Adrenal gland (tissue), 12 donors: ENCODE data around the gene DLG2. TPM values are rescaled to one million over a fixed set of nuclear protein-coding genes. Genes with fewer than 3 reads are reported as not detected.

Experiments
- DNase-seq, 7 donors: peaks; one replicate each; pipeline ENCODE4 v3.0.0-alpha.2; 2019 to 2020
- H3K27ac ChIP-seq, 5 donors: fragments of 200-600 bp; sonication (generic) in 4 of 5; 1 replicate in 3 of 5; 2 replicates in 2 of 5; pipeline versions ENCODE4 v1.5.1 to v1.8.0; 2016 to 2020; ENCODE audit warnings: mild to moderate bottlenecking in 1 of 5
- H3K27me3 ChIP-seq: fragments of 200-600 bp; 2 replicates; pipeline ENCODE4 v1.8.0; 2021
- H3K36me3 ChIP-seq, 2 donors: fragments of 200-600 bp; replicated peaks in 1 of 2; 1 replicate in 1 of 2; 2 replicates in 1 of 2; pipeline versions ENCODE4 v1.5.1 to v1.8.0; 2018 to 2022
- H3K4me1 ChIP-seq, 2 donors: fragments of 200-600 bp; replicated peaks in 1 of 2; 1 replicate in 1 of 2; 2 replicates in 1 of 2; pipeline versions ENCODE4 v1.5.1 to v1.8.0; 2018 to 2021
- H3K4me3 ChIP-seq, 4 donors: fragments of 200-600 bp; sonication (generic) in 3 of 4; one replicate each; pipeline ENCODE4 v1.5.1; 2016 to 2018
- H3K9me3 ChIP-seq, 3 donors: fragments of 200-600 bp; sonication (generic) in 1 of 3; replicated peaks in 1 of 3; 1 replicate in 2 of 3; 2 replicates in 1 of 3; pipeline versions ENCODE4 v1.5.1 to v1.8.0; 2016 to 2021
- POLR2A ChIP-seq, 2 donors: fragments of 450-650 bp; IDR thresholded peaks; one replicate each; pipeline ENCODE4 v1.6.1; 2017; ENCODE audit warnings: antibody characterized with exemption in 2 of 2, mild to moderate bottlenecking in 2 of 2, moderate library complexity in 1 of 2
- whole genome bisulfite sequencing, 4 donors: extraction: QIAGEN DNeasy Blood & Tissue Kit in 2 of 4; methylation state at CpG; one replicate each; pipeline versions ENCODE4 v1.1.5 to v1.1.7; 2013 to 2017; 5-methylcytosine and 5-hydroxymethylcytosine counted together
- intact Hi-C, 2 donors: fragments of 100-400 bp; cut with DNase I; formaldehyde crosslinking; loops; one replicate each; pipeline versions ENCODE4 v1.14.1 to v1.15.0; 2022 to 2023
- polyA plus RNA-seq, 3 donors: library from polyadenylated mRNA; stranded (reverse); fragments of 200-250 nt in 2 of 3; fragments of 350-450 nt in 1 of 3; fragmentation: Illumina TruSeq in 1 of 3; extraction: RNeasy Lipid Tissue Mini Kit (QIAGEN cat#74804) in 1 of 3; gene quantifications; one replicate each; pipeline ENCODE4 v1.2.3, GENCODE V29; 2013 to 2014
- total RNA-seq, 9 donors: library from RNA; depleted of rRNA in 4 of 9; stranded (reverse); fragments of >200 nt in 4 of 9; fragments of 120-200 nt in 1 of 9; fragmentation: NEBNext Ultra II Directional in 1 of 9; extraction: Animal tissue kit (Norgen Biotek cat#: 25700) in 1 of 9; gene quantifications; one replicate each; pipeline versions ENCODE4 v1.1.0 to v1.2.4, GENCODE V29; 2013 to 2023
- TF ChIP-seq, protein P1 (sequence below), 6 experiments: fragments of 450-650 bp in 4 of 6; fragments of 200-600 bp in 2 of 6; sonication (generic) in 1 of 6; IDR thresholded peaks; 1 replicate in 5 of 6; 2 replicates in 1 of 6; pipeline versions ENCODE4 v1.5.1 to v1.8.0; 2016 to 2021; ENCODE audit warnings: antibody characterized with exemption in 6 of 6, mild to moderate bottlenecking in 2 of 6, moderate library complexity in 1 of 6
- donor health status: healthy with polysubstance abuse.
- donor health status: Bipolar disorder and iron deficiency.
- donor health status: DM: yes; HTN: yes; CAD: no.
- donor health status: DM: no; HTN: no; CAD: no.
- donor health status: DM: no; HTN: no; CAD: no.
- donor health status: DM: yes; HTN: yes; CAD: no.

Gene DLG2
- total and polyA plus RNA-seq, 12 donors, result 8.3 to 101 (median 37.5) TPM

DNA sequence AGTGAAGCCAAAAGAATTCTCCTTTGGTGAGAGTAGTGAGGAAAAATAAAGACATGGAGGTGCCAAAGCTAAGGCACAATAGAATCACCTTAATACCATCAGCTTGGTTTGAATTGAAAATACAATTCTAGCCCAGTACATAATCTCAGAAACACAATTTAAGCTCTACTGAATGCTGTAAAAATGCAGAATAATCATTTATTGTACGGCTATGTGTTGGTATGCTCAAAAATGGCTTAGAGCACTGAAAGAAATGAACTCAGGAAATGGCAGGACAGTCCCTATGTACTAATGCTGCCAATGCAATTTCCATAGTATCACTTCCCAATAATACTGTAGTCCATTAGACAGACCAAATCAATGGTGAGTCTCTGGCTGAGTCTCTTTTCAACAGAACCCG lies 798.5 kb downstream of the DLG2 start:
- intact Hi-C loops, result no loop called here
- WGBS, 4 donors, result 78 to 91% (median 86%) methylated on average over 2 of the region's 2 CpGs
- TF ChIP-seq, protein P1, sequence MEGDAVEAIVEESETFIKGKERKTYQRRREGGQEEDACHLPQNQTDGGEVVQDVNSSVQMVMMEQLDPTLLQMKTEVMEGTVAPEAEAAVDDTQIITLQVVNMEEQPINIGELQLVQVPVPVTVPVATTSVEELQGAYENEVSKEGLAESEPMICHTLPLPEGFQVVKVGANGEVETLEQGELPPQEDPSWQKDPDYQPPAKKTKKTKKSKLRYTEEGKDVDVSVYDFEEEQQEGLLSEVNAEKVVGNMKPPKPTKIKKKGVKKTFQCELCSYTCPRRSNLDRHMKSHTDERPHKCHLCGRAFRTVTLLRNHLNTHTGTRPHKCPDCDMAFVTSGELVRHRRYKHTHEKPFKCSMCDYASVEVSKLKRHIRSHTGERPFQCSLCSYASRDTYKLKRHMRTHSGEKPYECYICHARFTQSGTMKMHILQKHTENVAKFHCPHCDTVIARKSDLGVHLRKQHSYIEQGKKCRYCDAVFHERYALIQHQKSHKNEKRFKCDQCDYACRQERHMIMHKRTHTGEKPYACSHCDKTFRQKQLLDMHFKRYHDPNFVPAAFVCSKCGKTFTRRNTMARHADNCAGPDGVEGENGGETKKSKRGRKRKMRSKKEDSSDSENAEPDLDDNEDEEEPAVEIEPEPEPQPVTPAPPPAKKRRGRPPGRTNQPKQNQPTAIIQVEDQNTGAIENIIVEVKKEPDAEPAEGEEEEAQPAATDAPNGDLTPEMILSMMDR (IDR thresholded peaks at IDR 0.05), result no peak
- TF ChIP-seq POLR2A (IDR thresholded peaks at IDR 0.05), result no peak

DNA sequence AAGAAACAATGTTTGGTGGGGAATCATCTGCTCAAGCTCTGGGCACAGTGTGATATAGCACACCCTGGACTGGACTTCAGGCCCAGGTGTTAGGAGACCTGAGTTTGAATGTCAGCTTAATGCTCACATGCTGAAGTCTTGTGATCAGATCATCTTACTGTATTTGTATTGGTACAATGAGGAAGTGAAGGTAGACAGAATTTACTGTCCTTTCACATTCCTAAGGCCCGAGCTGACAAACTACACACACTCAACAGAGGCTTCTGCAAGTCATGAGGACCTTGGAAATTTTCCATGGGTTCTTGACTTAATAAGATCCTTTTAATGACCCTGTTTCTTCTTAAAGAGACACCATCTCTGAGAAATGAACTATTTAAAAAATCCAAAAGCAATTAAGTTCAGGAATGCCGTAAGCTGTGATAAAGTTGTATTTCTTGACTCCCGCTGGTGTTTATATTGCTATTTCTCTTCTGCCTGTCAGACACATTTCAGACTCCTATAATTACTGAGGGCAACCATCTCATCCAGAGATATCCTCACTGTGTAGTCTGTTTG lies 802.0 kb downstream of the DLG2 start:
- Histone ChIP-seq H3K4me1 (no peaks in the 10 kb centered on the region), H3K36me3 (no peaks in the 10 kb centered on the region), H3K9me3 (no peaks in the 10 kb centered on the region), H3K27ac (no peak overlapping the region), H3K27me3 (no peaks in the 10 kb centered on the region), H3K4me3 (no peak overlapping the region)
- TF ChIP-seq, protein P1 (IDR thresholded peaks at IDR 0.05), result no peak
- no peak for TF ChIP-seq POLR2A (IDR thresholded peaks at IDR 0.05)
- no peak for DNase-seq
- intact Hi-C loops, result no loop called here
- 67 to 73% (median 70%) methylated on average over 3 of the region's 3 CpGs for WGBS, 4 donors

More for the DNA sequence above, 798.5 kb downstream of the DLG2 start:
- Histone ChIP-seq H3K27ac (no peak overlapping the region), H3K4me1 (no peaks in the 10 kb centered on the region), H3K36me3 (no peaks in the 10 kb centered on the region), H3K27me3 (no peaks in the 10 kb centered on the region), H3K9me3 (no peaks in the 10 kb centered on the region), H3K4me3 (no peak overlapping the region)
- DNase-seq, result no peak

DNA sequence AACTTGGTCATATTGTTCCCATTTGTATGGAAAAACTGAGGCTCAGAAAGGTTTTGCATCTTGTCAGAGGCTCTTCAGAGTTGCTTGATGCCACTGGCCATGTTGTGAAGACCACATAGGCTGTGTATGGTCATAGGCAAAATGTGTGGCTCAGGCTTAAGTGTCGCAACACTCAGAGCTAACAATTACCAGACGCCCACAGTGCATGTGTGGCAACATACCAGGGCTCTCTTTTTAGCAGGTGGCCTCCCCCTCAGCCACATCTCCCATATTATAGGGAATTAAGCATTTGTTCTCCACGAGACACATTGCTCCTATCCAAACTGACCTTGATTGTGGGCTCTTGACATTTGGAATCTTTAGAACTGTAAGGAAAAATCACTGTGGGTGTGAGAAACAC lies 802.5 kb downstream of the DLG2 start:
- Histone ChIP-seq H3K27ac (no peak overlapping the region), H3K4me3 (no peak overlapping the region), H3K9me3 (no peaks in the 10 kb centered on the region), H3K27me3 (no peaks in the 10 kb centered on the region), H3K4me1 (no peaks in the 10 kb centered on the region), H3K36me3 (no peaks in the 10 kb centered on the region)
- WGBS, 4 donors, result 77 to 85% (median 80%) methylated on average over 2 to 3 of the region's 3 CpGs
- TF ChIP-seq POLR2A (IDR thresholded peaks at IDR 0.05), result no peak
- TF ChIP-seq, protein P1 (IDR thresholded peaks at IDR 0.05), result no peak
- DNase-seq, result no peak
- intact Hi-C loops, result no loop called here

DNA sequence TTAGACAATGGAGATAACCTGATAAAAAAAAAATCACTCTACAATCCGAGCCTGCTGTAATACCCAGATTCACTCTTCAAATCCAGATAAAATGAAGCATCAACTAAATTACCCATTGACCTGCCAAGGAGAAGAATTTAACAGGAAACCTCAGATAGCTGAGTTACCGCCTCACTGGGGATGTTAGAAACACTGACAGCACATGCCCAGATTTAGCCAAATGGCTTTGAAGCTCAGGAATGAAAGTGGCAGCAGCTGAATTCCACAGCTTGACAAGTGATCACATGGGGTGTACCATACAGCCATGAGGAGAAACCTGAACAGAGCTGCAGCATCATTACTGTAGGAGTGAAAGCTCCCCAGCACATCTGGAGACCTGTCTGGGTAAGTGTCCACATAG lies 807.6 kb downstream of the DLG2 start:
- DNase-seq, result no peak
- H3K36me3 ChIP-seq, result no peaks in the 10 kb centered on the region
- H3K9me3 ChIP-seq, result no peaks in the 10 kb centered on the region
- H3K4me1 ChIP-seq, result no peaks in the 10 kb centered on the region
- H3K27ac ChIP-seq, result no peak overlapping the region
- H3K4me3 ChIP-seq, result no peak overlapping the region
- intact Hi-C loops, result no loop called here
- H3K27me3 ChIP-seq, result no peaks in the 10 kb centered on the region
- TF ChIP-seq, protein P1 (IDR thresholded peaks at IDR 0.05), result no peak
- no peak for TF ChIP-seq POLR2A (IDR thresholded peaks at IDR 0.05)
- 71 to 87% (median 82%) methylated on average over 2 of the region's 2 CpGs for WGBS, 4 donors
